ENCODE measurements around the gene HUWE1. TPM values are rescaled to one million over a fixed set of nuclear protein-coding genes. Genes with fewer than 3 reads are reported as not detected.
"Not testable (repeated sequence)": the region's sequence is repeated elsewhere in the genome, so short reads cannot be mapped to it uniquely, and the experiment has no call there.

HUWE1 gene, protein sequence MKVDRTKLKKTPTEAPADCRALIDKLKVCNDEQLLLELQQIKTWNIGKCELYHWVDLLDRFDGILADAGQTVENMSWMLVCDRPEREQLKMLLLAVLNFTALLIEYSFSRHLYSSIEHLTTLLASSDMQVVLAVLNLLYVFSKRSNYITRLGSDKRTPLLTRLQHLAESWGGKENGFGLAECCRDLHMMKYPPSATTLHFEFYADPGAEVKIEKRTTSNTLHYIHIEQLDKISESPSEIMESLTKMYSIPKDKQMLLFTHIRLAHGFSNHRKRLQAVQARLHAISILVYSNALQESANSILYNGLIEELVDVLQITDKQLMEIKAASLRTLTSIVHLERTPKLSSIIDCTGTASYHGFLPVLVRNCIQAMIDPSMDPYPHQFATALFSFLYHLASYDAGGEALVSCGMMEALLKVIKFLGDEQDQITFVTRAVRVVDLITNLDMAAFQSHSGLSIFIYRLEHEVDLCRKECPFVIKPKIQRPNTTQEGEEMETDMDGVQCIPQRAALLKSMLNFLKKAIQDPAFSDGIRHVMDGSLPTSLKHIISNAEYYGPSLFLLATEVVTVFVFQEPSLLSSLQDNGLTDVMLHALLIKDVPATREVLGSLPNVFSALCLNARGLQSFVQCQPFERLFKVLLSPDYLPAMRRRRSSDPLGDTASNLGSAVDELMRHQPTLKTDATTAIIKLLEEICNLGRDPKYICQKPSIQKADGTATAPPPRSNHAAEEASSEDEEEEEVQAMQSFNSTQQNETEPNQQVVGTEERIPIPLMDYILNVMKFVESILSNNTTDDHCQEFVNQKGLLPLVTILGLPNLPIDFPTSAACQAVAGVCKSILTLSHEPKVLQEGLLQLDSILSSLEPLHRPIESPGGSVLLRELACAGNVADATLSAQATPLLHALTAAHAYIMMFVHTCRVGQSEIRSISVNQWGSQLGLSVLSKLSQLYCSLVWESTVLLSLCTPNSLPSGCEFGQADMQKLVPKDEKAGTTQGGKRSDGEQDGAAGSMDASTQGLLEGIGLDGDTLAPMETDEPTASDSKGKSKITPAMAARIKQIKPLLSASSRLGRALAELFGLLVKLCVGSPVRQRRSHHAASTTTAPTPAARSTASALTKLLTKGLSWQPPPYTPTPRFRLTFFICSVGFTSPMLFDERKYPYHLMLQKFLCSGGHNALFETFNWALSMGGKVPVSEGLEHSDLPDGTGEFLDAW (N-terminal part only)
- polyA plus RNA-seq, result 10 to 100 TPM; 26.2 to 45.7 (median 37.9) TPM

DNA sequence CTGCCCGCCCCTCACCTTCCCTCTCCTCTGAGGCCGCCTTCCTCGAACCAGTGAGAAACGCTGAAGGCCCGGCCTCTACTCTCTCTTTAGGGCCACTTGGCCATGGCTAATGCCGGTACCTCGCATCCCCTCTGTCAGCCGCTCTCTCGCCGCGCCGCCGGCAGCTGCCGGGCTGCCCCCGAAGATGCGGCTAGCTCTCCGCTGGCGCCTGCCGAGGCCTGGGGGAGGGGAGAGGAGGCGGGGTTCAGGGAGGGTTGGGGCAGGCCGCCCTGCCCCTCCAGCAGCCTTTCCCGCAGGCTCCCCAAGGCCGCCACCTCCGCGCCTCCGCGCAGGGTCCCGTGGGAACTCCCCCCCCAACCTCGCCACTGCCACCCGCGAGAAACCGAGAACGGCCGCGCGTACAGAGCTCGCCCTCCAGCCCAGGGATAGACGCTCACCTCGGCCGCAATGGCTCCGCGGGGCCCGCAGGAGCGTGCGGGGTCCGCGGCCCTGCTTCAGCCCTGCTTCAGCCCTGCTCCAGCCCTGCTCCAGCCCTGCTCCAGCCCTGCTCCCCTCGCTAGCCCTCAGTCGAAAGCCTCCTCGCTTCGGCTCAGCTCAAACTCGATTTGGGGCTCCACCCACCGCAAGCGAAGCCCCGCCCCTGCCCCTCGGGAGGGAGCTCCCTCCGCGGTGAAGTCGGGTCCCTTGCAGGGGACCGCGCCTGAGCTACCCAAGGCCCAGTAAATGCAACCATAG is at the start of gene HUWE1:
Gene HUWE1 (minus strand): TSS at position 569 of the 735 bp plus-strand sequence. CDS start 32,612 bp downstream, outside the sequence.
- WGBS, 3 donors, result 1 to 16% (median 1%) methylated on average over 12 to 61 of the region's 61 CpGs
- no peak within 1 kb of the TSS for H3K27ac ChIP-seq (ENCODE audit: low read depth, low read length)

DNA sequence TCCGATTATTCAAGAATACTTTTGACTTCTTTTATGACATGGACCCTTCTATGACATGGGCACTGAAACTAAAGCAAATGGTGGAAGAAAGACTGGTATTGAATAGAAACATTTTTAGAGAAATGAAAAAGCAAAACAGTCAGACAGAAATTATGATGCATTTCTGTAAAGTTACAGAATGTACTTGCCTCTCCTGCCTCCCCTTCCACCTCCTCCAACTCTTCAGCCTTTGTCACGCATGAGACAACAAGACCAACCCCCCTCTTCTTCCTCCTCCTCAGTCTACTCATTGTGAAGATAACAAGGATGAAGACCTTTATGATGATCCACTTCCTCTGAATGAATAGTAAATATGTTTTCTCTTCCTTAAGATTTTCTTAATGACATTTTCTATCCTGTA is 46.3 kb upstream of the HUWE1 start:
- WGBS, 3 donors, result 61 to 83% (median 73%) methylated on average over 2 of the region's 2 CpGs
- H3K27ac ChIP-seq (ENCODE audit: low read depth, low read length), result no peak overlapping the region

DNA sequence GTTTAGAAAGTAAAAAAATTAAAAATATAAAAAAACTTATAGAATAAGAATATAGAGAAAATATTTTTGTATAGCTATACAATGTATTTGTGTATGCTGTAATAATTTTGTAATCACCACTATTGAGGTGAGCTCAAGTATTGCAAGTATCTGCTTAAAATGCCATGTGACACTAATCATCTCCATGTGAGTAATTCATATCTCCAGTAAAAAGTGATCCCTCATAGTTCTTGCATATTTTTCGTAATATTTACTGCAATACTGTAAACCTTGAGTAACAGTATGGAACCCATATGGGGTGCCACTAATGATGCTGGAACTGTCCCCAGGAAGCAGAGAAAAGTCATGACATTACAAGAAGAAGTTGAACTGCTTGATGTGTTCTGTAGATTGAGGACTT is 43.2 kb upstream of the HUWE1 start:
- H3K27ac ChIP-seq (ENCODE audit: low read depth, low read length), result no peak overlapping the region
- 0% methylated on average over 1 of the region's 1 CpG for WGBS, 3 donors

DNA sequence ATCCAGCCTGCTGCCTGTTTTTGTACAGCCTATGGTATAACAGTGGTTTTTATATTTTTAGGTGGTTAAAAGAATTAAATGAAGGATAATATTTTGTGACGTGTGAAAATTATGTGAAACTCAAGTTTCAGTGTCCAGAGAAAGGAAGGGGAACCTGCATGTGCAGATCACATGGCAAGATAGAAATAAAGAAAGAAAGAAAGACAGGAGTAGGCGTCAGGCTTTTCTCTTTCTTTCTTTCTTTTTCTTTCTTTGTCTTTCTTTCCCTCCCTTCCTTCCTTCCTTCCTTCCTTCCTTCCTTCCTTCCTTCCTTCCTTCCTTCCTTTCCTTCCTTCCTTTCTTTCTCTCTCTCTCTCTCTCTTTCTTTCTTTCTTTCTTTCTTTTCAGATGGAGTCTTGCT is 42.0 kb upstream of the HUWE1 start:
- H3K27ac ChIP-seq (ENCODE audit: low read depth, low read length), result no peak overlapping the region
- 74 to 75% (median 74%) methylated on average over 2 of the region's 2 CpGs for WGBS, 3 donors

DNA sequence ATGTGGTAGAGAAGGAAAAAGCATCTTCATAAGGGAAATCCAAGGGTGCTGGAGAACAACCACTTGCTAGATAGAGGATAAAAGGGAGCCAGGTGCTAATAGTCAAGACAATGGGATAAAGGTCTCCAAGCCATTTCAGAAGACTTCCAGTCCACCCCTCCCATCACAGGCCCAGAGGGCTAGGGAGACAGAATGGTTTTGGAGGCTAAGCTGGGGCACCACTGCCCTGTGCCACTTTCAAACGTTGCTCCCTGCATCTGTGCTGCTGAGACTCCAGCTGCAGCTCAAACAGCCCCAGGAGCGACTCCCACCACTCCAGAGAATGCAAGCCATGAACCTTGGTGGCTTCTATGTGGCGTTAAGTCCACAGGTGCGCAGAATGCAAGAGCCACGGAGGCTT is 38.4 kb upstream of the HUWE1 start:
- H3K27ac ChIP-seq (ENCODE audit: low read depth, low read length), result no peak overlapping the region
- WGBS, 3 donors, result 71 to 93% (median 93%) methylated on average over 5 of the region's 5 CpGs

DNA sequence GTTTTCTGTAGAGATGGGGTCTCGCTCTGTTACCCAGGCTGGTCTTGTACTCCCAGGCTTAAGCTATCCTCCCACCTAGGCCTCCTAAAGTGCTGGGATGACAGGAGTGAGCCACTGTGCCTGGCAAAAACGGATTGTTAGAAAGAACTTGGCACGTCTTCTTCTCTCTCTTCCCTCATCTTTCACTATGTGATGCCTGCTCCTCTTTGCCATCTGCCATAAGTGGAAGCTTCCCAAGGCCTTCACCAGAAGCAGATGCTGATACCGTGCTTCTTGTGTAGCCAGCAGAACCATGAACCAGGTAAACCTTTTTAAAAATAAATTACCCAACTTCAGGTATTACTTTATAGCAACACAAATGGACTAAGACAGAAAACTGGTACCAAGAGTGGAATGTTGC is 36.9 kb upstream of the HUWE1 start:
- WGBS, 3 donors, result 75 to 94% (median 92%) methylated on average over 4 of the region's 4 CpGs
- H3K27ac ChIP-seq (ENCODE audit: low read depth, low read length), result no peak overlapping the region

DNA sequence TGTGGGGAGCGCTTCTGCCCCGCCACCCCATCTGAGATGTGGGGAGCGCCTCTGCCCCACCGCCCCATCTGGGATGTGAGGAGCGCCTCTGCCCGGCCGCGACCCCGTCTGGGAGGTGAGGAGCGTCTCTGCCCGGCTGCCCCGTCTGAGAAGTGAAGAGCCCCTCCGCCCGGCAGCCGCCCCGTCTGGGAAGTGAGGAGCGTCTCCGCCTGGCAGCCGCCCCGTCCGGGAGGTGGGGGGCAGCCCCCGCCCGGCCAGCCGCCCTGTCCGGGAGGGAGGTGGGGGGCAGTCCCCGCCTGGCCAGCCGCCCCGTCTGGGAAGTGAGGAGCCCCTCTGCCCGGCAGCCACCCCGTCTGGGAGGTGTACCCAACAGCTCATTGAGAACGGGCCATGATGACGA is 35.1 kb upstream of the HUWE1 start:
- H3K27ac ChIP-seq (ENCODE audit: low read depth, low read length), result not testable (repeated sequence)
- WGBS, 3 donors, result 67 to 93% (median 93%) methylated on average over 3 to 23 of the region's 32 CpGs

DNA sequence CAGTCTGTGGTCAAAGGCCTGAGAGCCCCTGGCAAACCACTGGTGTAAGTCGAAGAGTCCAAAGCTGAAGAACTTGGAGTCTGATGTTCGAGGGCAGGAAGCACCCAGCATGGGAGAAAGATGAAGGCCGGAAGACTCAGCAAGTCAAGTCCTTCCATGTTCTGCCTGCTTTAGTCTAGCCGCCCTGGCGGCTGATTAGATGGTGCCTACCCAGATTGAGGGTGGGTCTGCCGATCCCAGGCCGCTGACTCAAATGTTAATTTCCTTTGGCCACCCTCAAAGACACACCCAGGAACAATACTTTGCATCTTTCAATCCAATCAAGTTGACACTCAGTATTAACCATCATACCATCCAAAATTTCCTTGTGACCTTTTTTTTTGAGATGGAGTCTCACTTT is 33.1 kb upstream of the HUWE1 start:
- H3K27ac ChIP-seq (ENCODE audit: low read depth, low read length), result not testable (repeated sequence)
- WGBS, 3 donors, result 83 to 95% (median 84%) methylated on average over 5 to 7 of the region's 7 CpGs

DNA sequence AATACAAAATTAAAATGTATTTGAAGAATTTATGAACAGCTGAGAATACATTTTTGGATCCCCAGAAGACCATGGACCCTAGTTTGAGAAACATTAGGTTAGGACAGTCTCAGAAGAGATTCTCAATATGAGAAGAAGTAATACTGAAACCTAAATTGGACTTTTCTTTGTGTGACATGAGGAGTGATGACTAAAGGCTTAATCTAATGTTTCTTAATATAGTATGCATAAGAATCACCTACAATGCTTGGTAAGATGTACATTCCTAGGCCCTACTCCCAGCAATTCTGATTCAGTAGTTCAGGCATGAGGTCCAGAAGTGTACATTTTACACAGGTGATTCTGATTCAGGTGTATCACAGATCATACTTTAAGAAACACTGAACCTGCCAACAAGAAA is 31.6 kb upstream of the HUWE1 start:
- no peak overlapping the region for H3K27ac ChIP-seq (ENCODE audit: low read depth, low read length)

DNA sequence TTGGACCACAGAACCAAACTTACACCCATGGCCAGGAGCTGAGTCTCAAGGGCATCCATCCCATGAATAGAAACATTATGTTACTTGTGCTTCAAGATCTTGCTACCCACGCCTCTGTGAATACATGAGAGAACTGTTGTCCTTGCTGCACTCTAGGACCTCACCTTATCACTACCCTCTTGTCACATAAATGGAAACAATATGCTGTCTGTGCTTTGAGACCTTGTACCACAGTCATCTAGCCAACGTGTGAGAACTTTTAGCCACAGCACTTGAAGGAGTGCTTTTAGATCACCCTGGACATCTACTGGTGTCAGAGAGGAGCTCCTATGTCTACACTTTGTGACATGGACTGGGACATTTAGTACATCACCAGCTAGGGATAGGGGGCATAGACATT is 30.7 kb upstream of the HUWE1 start:
- WGBS, 3 donors, result 69 to 84% (median 71%) methylated on average over 2 of the region's 2 CpGs
- H3K27ac ChIP-seq (ENCODE audit: low read depth, low read length), result no peak overlapping the region

DNA sequence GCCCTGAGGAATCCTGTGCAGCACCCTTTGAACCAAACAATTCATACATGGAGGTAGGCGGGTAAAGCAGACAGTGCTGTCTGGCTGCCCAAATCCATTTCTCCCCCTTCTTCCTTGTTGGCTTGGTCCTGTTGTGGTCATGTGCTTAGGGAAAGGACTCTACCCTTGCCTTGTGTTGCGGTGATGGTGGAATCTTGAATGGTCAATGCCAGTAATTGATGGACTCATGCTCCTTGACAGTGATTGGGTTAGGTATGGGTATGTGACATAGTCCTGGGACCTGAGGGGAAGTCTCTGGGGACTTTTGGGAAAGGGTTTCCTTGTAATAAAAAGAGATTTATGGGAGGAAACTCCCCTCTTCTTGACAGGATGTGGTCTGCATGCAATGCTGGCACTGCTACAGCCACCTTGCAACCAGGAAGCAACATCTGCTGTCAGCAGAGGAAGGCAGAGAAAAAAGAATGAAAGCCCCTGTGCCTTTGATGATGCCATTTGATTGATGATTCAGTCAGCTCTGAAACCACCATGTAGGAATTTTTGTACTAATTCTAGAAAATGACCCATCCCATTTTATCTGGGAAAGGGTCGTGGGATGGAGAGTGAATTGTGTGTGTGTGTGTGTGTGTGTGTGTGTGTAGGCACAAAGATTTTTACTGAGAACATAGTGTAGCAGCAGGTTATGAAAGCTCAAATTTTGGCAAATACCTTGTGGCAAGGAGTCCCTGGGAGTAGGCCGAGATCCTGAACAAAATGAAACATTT is 30.0 kb upstream of the HUWE1 start:
- 69 to 91% (median 74%) methylated on average over 4 of the region's 4 CpGs for WGBS, 3 donors
- no peak overlapping the region for H3K27ac ChIP-seq (ENCODE audit: low read depth, low read length)

DNA sequence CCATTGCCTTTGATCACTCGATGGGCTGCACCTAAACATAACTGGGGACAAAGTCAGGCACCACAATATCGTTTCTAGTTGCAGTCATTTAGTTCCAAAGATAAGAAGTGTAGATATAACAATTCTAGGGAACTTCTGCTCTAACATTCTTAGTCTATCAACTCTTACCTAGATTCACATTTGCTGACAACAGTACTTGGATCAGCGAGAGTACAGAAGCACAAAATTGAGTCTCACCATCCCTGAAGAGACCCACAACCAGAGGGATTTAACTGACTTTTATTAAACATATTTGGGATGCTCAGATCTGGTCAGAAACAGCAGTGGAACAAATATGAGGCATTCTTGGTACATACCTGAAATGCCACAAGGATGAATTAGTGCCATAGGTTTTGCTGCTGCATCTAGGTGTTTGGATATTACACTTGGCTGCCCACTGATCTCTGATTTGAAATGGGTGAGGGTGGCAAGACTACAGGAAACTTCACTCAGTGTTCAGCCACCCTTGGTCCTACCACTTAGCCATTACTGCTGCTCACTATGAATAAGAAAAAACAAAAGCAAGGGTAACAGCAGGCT is 28.9 kb upstream of the HUWE1 start:
- WGBS, 3 donors, result 41 to 61% (median 51%) methylated on average over 3 of the region's 3 CpGs
- no peak overlapping the region for H3K27ac ChIP-seq (ENCODE audit: low read depth, low read length)

DNA sequence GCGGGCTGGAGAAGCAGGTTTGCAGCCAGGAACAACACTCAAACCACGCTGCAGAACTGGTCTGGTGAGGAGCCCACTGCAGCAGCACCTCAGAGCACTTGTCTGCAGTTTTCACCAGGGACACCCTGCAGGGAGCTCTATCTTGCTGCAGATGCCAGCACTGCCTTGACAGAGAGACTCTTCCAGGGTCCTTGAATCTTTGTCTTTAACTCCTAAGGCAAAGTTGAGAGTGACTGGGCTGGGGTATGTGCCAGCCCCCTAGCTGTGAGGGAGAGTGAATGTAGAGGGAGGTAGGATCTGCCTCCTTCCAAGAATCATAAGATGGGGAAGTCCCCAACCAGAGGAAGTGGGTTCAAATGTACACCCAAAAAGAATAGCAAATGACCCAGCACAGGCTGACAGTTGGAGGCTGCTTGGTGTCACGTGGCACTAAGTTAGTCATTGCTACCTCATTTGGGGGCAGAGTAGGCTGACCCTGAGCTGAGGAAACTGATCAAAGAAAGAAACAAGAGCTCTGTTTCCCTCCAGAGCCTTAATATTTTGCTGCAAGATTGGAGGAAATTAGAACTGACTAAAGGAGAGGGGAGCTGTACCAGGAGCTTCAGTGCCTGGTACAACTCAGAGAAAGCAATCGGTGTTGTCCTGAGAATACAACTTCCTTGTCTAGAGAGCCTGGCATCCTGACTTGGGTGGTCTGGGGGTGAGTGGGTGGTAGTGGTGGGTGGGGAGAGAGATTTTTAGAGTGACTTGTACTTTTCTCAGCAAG is 28.2 kb upstream of the HUWE1 start:
- WGBS, 3 donors, result 20 to 46% (median 33%) methylated on average over 4 of the region's 4 CpGs

DNA sequence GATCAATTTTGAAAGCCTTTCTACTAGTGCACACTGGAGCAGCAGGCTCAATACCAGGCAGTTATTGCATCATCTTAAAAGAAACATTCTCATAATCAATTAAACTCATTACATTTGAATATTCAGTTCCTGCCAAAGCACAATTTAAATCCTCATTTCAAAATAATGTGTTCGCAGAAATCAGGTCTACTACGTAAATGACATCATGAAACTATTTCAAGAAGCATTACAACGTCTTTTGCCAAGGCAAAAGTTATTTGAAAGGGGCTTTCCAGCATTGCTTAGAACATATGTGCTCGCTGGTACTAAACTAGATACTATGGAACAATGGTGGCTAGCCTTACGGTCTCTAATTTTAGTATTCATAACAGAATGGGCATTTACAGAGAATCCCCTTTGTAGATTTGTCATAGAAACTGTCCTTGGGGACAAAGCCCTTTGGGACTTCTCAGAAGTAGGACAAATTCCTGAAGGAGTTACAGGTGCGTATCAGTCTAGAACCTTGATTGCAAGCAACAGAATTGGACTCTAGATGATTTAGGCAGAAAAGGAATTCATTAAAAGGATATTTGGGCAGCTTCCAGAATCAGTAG is 27.6 kb upstream of the HUWE1 start:
- no peak overlapping the region for H3K27ac ChIP-seq (ENCODE audit: low read depth, low read length)
- 58 to 70% (median 64%) methylated on average over 6 of the region's 6 CpGs for WGBS, 3 donors

More for the DNA sequence above, 28.2 kb upstream of the HUWE1 start:
- no peak overlapping the region for H3K27ac ChIP-seq (ENCODE audit: low read depth, low read length)

DNA sequence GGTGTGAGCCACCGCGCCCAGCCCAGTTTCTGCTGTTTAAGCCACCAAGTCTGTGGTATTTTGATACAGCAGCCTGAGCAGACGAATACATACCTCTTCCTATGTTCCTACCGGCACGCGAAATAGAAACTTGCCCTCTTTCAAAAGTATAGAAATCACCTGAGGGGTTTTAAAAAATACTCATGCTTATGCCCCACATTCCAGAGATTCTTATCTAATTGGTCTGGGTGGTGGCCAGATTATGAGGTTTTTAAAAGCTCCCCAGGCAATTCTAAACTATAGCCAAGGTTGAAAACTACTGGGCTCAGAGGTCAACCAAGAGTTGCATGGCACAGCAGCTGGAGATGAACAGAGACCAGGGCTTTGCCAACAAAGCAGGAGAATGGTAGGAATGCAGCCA is 24.9 kb upstream of the HUWE1 start:
- H3K27ac ChIP-seq (ENCODE audit: low read depth, low read length), result no peak overlapping the region
- 88 to 98% (median 96%) methylated on average over 6 of the region's 6 CpGs for WGBS, 3 donors

DNA sequence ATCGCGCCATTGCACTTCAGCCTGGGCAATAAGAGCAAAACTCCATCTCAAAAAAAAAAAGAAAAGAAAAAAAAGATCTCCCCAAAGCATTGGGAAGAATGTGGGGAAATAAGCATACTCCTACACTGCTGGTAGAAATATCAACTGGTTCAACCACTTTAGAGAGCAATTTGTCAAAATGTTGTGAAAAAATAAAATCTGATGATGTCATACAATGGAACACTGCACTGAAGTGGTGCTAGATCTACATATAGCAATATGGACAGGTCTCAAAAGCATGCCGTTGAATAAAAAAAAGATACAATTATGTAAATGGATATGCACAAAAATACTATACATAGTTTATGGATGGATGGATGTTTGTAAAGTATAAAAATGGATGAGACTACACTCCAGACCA is 18.3 kb upstream of the HUWE1 start:
- WGBS, 3 donors, result 89 to 99% (median 97%) methylated on average over 1 to 3 of the region's 3 CpGs

More for the DNA sequence above, 18.3 kb upstream of the HUWE1 start:
- no peak overlapping the region for H3K27ac ChIP-seq (ENCODE audit: low read depth, low read length)
